HAP-1 (cell line): ENCODE results near the gene ABITRAM.

Experiments
- DNase-seq, 2 experiments: peaks; one replicate each; pipeline ENCODE4 v3.0.0-alpha.2; 2016 to 2020; ENCODE audit warnings: low spot score in 2 of 2
- H3K27me3 ChIP-seq: fragments of 250-450 bp; sonication (Bioruptor Pico); 2 replicates; pipeline ENCODE4 v1.5.1; 2020; ENCODE audit warnings: low read depth, mild to moderate bottlenecking, moderate library complexity
- H3K36me3 ChIP-seq: fragments of 250-450 bp; sonication (Bioruptor Pico); replicated peaks from 2 replicates; pipeline ENCODE4 v1.5.1; 2020; ENCODE audit warnings: mild to moderate bottlenecking
- H3K4me1 ChIP-seq: fragments of 250-450 bp; sonication (Bioruptor Pico); 2 replicates; pipeline ENCODE4 v1.5.1; 2020; ENCODE audit warnings: mild to moderate bottlenecking
- H3K4me3 ChIP-seq: fragments of 250-450 bp; sonication (Bioruptor Pico); 2 replicates; pipeline ENCODE4 v1.5.1; 2020; ENCODE audit warnings: mild to moderate bottlenecking, moderate library complexity
- H3K9me3 ChIP-seq: fragments of 250-450 bp; sonication (Bioruptor Pico); 2 replicates; pipeline ENCODE4 v1.5.1; 2020; ENCODE audit warnings: mild to moderate bottlenecking, moderate library complexity
- in situ Hi-C: fragments of 300-500 bp; cut with MboI; formaldehyde crosslinking; loops from 3 replicates; pipeline ENCODE4 v1.14.3; 2020; ENCODE audit warnings: low sequenced_read_pairs, inconsistent platforms, mixed read lengths

ABITRAM gene

DNA sequence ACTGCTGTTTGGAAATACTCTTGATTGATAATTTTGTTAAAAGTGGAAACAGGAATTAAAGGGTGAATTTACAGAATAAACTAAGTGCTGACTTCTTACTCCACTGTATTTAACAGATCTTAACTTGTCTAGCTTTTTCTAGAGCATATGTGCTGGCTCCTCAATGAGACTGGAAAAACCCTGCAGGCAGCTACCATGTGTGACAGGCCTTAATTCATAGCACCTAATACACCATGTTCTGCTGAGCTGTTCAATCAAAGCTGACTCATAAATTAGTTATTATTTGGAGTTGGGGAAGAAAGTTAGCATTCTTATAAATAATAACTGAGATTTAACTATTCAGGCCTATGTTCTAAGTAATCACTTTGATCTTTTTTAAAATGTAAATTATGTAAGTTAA, 49.7 kb downstream of the ABITRAM start:
- no peaks in the 10 kb centered on the region for H3K4me1 ChIP-seq
- no peak overlapping the region for H3K4me3 ChIP-seq
- no peaks in the 10 kb centered on the region for H3K9me3 ChIP-seq
- in situ Hi-C loops: no loop called here
- no peak for DNase-seq
- peaks cover 31% of the 10 kb centered on the region for H3K36me3 ChIP-seq
- H3K27me3 ChIP-seq: no peaks in the 10 kb centered on the region
